HK-2 (cell line): ENCODE data around the gene GRK6.

Experiments
- DNase-seq: peaks from one replicate; pipeline ENCODE4 v3.0.0-alpha.2; 2018; ENCODE audit not compliant: unreplicated experiment

The GRK6 gene

DNA sequence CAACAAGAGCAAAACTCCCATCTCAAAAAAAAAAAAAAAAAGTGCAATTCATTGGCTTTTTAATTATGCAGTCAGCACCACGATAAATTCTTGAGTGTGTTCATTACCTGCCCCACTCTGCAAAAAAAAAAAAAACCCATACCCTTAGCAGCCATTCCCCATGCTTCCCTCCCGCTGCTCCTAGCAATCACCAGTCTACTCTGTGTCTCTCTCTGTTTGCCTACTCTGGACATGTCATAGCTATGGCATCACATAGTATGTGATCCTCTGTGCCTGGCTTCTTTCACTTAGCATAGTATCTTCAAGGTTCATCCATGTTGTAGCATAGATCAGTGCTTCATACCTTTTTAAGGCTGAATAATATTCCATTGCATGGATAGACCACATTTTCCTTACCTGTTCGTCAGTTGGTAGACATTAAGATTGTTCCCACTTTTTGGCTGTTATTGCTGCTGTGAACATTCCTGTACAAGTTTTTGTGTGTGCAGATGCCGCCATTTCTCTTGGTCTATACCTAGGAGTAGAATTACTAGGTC is 13.1 kb downstream of the GRK6 start:
- DNase-seq = no peak

GRCh38 chr5:177440211-177440989 is 13.9 kb downstream of the GRK6 start:
- no peak for DNase-seq

- no peak for DNase-seq
Observed at GRCh38 chr5:177440990-177441780, 14.7 kb downstream of the GRK6 start.

DNA sequence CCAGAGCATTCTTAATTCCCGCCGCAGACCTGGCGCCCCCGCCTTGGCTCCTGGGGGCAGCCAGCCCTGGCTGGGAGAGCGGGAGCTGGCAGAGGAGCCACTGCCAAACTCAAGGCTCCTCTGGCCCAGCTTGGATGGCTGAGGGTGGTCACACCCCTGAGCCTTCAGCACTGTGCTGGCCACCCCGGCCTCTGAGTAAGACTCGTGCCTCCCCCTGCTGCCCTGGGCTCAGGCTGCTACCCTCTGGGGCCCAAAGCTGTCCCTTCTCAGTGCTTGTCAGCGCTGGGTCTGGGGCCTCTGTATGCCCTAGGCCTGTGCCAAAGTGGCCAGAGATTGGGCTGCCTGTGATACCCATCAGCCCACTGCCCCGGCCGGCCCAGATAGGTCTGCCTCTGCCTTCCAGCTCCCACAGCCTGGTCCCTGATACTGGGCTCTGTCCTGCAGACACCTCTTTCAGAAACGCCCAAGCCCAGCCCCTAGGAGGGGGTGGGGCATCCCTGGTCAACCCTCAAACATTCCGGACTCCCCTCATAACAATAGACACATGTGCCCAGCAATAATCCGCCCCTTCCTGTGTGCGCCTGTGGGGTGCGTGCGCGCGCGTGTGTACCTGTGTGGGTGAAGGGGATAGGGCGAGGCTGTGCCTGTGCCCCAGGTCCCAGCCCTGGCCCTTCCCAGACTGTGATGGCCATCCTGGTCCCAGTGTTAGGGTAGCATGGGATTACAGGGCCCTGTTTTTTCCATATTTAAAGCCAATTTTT is 15.8 kb downstream of the GRK6 start:
- DNase-seq = no peak

DNA sequence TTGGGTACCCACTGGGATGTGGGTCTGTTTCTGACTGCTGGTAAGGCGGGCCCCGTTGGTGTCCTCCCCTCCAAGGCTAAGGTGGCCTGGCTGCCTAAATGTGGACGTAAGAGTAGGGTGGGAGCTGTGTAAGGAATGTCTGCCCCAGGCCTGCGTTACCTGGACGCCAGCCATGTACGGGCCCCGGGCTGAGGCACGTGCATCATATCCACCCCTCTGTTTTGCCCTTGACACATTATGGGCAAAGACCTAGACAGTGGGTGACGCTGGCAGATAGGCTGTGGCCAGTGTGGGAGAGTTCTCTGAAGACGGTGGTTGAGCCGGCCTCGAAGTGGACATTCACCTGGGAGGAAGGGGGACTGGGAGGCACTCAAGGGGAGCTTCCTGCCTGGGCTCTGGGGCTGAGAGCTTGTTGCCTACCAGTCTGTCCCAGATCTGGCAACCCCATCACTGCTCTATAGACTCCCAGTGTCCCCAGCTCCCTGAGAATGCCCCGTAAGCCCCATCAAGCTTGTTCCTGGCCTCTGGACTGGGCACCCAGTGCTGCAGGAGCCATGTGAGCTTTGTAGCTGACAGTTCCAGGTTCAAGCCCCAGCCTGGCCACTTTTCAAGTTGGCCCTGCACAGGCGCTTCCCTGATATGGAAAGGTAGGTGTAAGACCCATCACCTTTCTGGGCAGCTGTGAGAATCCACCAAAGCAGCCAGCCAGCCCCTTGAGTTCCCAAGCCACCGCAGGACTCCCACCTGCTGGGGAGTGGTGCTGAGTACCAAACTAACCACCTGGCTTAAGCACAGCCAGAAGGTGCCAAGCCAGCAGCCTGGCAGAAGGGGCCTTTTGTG is 16.9 kb downstream of the GRK6 start:
- no peak for DNase-seq

DNA sequence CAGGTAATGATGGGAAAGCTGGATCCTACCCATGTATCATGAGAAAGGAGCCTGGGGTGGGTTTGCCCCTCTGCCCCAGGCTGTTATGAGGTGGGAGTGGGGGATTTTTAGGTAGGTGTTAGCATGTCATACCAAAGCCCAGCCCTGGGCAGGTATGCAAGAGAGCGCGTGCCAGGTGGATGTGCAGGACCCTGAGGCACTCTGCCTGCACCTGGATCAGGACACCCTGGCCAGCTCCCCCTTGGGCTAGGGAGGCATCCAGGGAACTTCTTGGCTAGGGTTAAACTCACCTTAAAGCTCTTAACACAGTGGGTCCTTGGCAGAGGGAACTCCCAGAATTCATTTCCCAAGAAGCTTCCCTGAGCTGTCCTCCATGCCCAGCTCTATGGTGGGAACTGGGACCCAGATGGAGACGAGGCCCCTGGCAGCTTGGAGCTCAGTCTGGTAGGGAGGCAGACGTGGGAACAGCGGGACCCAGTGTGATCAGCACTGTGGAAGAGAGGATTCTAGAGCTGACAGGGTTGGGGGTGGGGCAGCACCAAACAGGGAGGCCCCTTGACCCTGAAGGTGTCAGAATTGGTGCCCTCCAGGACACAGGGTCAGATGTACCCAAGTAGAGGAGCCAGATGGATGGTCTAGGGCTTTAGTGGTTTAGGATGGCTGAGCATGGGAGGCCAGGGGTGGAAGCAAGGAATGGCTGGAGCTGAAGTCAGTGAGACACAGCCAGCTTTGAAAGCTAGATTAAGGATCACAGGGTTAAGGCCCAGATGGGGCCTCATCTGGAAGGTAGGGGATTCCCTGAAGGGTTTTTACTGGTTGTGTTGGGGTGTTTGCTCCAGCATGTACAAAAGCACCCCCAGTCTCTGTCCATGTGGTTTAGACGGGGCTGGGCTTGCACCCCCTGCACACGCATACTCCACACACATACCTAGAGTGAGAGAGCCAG is 17.9 kb downstream of the GRK6 start:
- DNase-seq = no peak

GRCh38 chr5:177445052-177445916 is 18.8 kb downstream of the GRK6 start:
- no peak for DNase-seq

DNA sequence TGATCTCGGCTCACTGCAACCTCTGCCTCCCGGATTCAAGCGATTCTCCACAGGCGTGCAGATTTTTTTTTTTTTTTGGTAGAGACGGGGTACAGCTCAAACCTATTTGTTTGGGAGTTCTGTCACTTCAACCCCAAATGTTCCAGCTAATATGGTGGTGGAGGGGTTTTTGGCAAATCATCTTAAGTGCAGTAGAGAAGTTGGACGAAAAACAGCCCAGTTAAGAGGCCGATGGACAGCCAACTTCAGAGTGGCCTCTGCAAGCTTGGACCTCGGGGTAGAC is 19.4 kb downstream of the GRK6 start:
- DNase-seq = no peak

GRCh38 chr5:177446200-177447065 is 20.0 kb downstream of the GRK6 start, which contains the start of gene PRR7:
PRR7 (plus strand) TSS chr5:177446814; CDS start chr5:177455068, 8,254 bp downstream.
- peak; percentile 42 for DNase-seq

DNA sequence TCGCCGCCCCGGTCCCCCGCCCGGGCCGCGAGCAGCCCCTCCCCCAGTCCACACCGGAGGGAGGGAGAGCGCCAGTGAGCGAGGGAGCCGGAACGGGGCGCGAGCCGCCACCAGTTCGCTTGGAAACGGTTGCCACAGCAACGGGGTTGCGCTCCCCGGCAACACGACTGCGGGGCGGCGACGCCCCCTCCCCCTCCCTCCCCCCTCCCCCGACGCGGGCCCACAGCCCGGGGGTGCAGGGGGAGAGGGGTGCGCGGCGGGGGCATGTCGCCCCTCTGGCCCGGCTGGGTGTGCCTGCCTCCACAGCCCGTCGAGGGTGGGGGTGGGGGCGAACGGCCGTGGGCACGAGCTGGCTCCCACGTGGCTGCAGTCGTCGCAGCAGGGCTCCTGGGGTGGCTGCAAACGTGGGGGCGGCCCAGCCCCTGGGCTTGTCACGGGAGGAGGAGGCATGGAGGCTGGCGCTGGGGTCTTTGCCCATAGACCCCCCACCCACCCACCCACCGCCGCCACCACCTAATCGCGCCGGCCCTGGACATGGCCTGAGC is 20.7 kb downstream of the GRK6 start:
- DNase-seq = peak; percentile 56

- peak; percentile 91 for DNase-seq
Observed at GRCh38 chr5:177447611-177448243, 21.3 kb downstream of the GRK6 start.

GRCh38 chr5:177448244-177448950 is 21.9 kb downstream of the GRK6 start:
- no peak for DNase-seq

GRCh38 chr5:177449140-177450061 is 22.9 kb downstream of the GRK6 start:
- no peak for DNase-seq

DNA sequence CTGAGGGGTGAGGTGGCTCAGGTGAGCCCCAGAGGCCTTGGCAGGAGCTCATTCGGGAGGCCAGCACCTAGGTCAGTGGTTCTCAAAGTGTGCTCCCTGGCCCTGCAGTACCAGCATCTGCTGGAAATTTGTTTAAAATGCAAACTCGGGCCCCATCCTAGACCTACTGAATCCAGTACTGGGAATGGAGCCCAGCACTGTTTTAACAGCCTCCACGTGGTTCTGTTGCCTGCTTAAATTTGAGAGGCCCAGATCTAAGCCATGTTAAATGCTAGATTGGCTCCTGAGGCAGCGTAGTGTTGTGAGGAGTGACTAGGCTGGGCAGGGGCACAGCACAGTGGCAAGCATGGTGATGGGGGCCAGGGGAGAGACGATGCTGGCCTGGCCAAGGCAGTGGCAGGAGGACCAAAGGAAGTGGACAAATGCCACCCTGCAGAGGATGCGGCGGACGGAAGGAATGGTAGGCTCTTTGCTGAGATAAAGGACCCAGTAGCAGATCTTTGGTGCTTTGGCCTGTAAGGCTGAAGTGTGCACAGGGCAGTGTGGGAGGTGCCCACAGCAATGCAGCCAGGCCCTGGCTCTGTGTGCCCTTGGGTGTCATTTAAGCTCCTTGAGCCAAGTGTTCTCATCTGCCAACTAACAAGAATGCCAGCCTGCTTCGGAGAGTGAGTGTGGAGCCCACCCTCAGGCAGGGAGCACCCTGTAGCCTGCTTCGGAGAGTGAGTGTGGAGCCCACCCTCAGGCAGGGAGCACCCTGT is 24.4 kb downstream of the GRK6 start:
- no peak for DNase-seq
